ENCODE measurements around the gene AMBN.

DNA sequence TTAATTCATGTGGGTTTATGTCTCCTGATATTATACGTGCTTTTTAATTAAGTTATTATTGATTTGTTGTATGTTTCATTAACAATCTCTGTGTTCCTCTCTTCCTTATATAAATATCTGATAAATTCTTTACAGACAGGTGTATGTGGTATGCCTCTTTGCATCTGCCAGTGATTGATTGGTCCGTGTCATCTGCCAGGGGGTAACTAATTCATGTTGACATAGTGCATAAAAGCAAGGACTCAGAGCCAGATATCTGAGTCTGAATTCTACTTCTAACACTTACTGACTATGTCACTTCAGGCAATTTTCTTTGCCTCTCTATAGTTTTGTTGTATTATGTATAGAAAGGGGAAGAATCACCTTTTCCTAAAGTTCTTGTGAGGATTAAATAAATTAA is 5.2 kb upstream of the AMBN start:
- TF ChIP-seq, protein P1, sequence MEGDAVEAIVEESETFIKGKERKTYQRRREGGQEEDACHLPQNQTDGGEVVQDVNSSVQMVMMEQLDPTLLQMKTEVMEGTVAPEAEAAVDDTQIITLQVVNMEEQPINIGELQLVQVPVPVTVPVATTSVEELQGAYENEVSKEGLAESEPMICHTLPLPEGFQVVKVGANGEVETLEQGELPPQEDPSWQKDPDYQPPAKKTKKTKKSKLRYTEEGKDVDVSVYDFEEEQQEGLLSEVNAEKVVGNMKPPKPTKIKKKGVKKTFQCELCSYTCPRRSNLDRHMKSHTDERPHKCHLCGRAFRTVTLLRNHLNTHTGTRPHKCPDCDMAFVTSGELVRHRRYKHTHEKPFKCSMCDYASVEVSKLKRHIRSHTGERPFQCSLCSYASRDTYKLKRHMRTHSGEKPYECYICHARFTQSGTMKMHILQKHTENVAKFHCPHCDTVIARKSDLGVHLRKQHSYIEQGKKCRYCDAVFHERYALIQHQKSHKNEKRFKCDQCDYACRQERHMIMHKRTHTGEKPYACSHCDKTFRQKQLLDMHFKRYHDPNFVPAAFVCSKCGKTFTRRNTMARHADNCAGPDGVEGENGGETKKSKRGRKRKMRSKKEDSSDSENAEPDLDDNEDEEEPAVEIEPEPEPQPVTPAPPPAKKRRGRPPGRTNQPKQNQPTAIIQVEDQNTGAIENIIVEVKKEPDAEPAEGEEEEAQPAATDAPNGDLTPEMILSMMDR (IDR thresholded peaks at IDR 0.05 in 2 of 3, conservative IDR thresholded peaks at IDR 0.05 in 1 of 3; ENCODE audit: insufficient read depth in 2 of 3, low read depth in 1 of 3, low read length in 3 of 3) = no peak
- TF ChIP-seq YY1 (IDR thresholded peaks at IDR 0.05; ENCODE audit: borderline replicate concordance in 1 of 3, control insufficient read depth in 1 of 3, extremely low read depth in 1 of 3, insufficient read depth in 3 of 3, insufficient read length in 1 of 3, insufficient replicate concordance in 2 of 3, low read depth in 1 of 3, low read length in 2 of 3) = no peak
- TF ChIP-seq ZBTB7A (IDR thresholded peaks at IDR 0.05; ENCODE audit: borderline replicate concordance, control insufficient read depth, low read depth, low read length) = no peak
- TF ChIP-seq ZZZ3 (IDR thresholded peaks at IDR 0.05) = no peak
- no peak for TF ChIP-seq MAFF (IDR thresholded peaks at IDR 0.05; ENCODE audit: low read length)
- no peak for TF ChIP-seq POLR2AphosphoS5 (IDR thresholded peaks at IDR 0.05; ENCODE audit: control insufficient read depth, insufficient read depth, low read depth, low read length)
- no peak for TF ChIP-seq DMBX1 (CRISPR knock-in tag; IDR thresholded peaks at IDR 0.05; ENCODE audit: borderline replicate concordance)
- no peak for TF ChIP-seq KAT2B (IDR thresholded peaks at IDR 0.05; ENCODE audit: low read depth, low read length)
- no peak for TF ChIP-seq PPARD (CRISPR knock-in tag; IDR thresholded peaks at IDR 0.05)
- no peak for TF ChIP-seq EP300 (IDR thresholded peaks at IDR 0.05; ENCODE audit: low read length)

Data from K562 (cell line).